Kidney epithelial cell (primary cell): ENCODE measurements around the gene COL13A1. TPM values are rescaled to one million over a fixed set of nuclear protein-coding genes. Genes with fewer than 3 reads are reported as not detected.

ENCODE experiments used
- DNase-seq: peaks from one replicate; pipeline ENCODE4 v3.0.0-alpha.2; 2010; ENCODE audit warnings: low read depth
- H3K27me3 ChIP-seq: 2 replicates; pipeline ENCODE4 v1.6.0; 2011; ENCODE audit warnings: low read length; ENCODE audit not compliant: control insufficient read depth, insufficient read depth
- H3K36me3 ChIP-seq: 2 replicates; pipeline ENCODE4 v1.5.1; 2011; ENCODE audit warnings: low read length; ENCODE audit not compliant: control insufficient read depth, insufficient read depth
- H3K4me3 ChIP-seq: 2 replicates; pipeline ENCODE4 v1.5.1; 2011; ENCODE audit warnings: low read depth, mild to moderate bottlenecking, control low read depth, low read length
- total RNA-seq: library from RNA; depleted of rRNA; stranded (reverse); fragments of >200 nt; gene quantifications from 2 replicates; pipeline ENCODE4 v1.2.3, GENCODE V29; 2015
- TF ChIP-seq, protein P1 (sequence below): IDR thresholded peaks from 2 replicates; pipeline ENCODE4 v1.5.1; 2011; ENCODE audit warnings: mild to moderate bottlenecking, moderate library complexity, low read length, control low read depth, inconsistent platforms; ENCODE audit not compliant: insufficient read depth, poor library complexity, severe bottlenecking

Gene COL13A1
- total RNA-seq, 1 donor from 2014 or later, result 1.7 TPM

GRCh38 chr10:69955897-69956740 is 154.4 kb downstream of the COL13A1 start:
- Histone ChIP-seq H3K27me3 (peaks cover 2% of the 10 kb centered on the region), H3K4me3 (no peak overlapping the region), H3K36me3 (no peaks in the 10 kb centered on the region)
- TF ChIP-seq, protein P1, sequence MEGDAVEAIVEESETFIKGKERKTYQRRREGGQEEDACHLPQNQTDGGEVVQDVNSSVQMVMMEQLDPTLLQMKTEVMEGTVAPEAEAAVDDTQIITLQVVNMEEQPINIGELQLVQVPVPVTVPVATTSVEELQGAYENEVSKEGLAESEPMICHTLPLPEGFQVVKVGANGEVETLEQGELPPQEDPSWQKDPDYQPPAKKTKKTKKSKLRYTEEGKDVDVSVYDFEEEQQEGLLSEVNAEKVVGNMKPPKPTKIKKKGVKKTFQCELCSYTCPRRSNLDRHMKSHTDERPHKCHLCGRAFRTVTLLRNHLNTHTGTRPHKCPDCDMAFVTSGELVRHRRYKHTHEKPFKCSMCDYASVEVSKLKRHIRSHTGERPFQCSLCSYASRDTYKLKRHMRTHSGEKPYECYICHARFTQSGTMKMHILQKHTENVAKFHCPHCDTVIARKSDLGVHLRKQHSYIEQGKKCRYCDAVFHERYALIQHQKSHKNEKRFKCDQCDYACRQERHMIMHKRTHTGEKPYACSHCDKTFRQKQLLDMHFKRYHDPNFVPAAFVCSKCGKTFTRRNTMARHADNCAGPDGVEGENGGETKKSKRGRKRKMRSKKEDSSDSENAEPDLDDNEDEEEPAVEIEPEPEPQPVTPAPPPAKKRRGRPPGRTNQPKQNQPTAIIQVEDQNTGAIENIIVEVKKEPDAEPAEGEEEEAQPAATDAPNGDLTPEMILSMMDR, result no peak
- DNase-seq, result no peak

DNA sequence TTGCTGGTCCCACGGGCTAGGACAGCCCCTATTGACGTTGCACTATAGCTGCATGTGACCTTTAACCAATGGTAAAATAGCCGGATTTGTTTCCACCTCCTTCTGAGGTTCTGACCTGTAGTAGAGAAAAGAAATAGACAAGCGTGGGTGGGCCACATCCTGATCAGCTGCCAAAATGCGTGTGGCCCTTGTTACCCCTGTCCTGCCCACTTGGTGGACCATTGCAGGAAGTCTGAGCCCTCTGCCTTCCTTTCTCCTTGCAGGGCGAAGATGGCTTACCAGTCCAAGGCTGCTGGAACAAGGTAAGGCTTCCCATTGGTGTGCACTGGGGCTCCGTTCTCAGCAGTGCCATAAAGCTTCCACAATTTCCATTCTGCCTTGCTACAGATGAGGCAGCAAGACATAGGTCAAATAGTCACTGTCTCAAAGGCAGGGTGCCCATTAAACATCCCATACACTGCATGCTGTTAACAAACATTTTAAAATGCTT is 155.1 kb downstream of the COL13A1 start:
- H3K27me3 ChIP-seq, result peaks cover 4% of the 10 kb centered on the region
- TF ChIP-seq, protein P1, result no peak
- DNase-seq, result no peak
- no peaks in the 10 kb centered on the region for H3K36me3 ChIP-seq
- H3K4me3 ChIP-seq, result no peak overlapping the region

DNA sequence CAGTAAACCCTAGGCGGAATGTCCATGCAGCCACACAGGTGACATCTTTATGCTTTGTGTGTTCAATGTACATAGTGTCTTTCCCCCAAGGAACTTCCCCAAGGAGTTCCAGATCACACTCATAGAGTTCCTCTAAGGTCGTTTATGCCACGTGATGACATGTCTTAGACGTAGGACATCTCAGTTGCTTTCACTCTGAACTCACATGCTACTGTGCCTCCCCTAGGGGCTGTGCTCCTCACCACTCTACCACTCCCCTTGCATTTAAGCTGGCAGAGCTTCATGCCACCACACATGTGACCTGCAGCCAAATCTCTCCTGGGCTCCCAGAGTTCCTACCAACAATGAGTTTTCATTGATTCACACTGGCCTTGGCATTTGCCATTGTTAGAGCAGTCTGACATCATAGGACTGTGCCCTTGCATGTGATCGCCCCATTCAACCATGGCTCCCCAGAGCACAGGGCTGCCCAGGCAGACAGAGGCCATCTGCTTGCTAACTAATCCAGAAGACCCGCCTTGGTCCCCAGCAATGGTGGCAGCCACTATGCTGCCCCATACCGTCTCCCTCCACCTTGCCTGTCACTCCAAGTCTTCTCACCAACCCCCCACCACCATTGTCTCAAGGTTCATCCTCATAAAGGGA is 155.7 kb downstream of the COL13A1 start:
- Histone ChIP-seq H3K27me3 (peaks cover 4% of the 10 kb centered on the region), H3K4me3 (no peak overlapping the region), H3K36me3 (no peaks in the 10 kb centered on the region)
- DNase-seq, result no peak
- TF ChIP-seq, protein P1, result no peak

- TF ChIP-seq, protein P1, result peak; percentile 79
- Histone ChIP-seq H3K36me3 (no peaks in the 10 kb centered on the region), H3K27me3 (peaks cover 9% of the 10 kb centered on the region), H3K4me3 (no peak overlapping the region)
- DNase-seq, result peak; percentile 16
These were observed 156.3 kb downstream of the COL13A1 start for GRCh38 chr10:69957886-69958555.

GRCh38 chr10:69958556-69958902 is 156.8 kb downstream of the COL13A1 start:
- DNase-seq, result no peak
- Histone ChIP-seq H3K27me3 (peaks cover 9% of the 10 kb centered on the region), H3K36me3 (no peaks in the 10 kb centered on the region), H3K4me3 (no peak overlapping the region)
- TF ChIP-seq, protein P1, result no peak
